ENCODE measurements around the gene LRRK1. TPM values are rescaled to one million over a fixed set of nuclear protein-coding genes. Genes with fewer than 3 reads are reported as not detected.
"Not testable (repeated sequence)": the region's sequence is repeated elsewhere in the genome, so short reads cannot be mapped to it uniquely, and the experiment has no call there.

Gene LRRK1
- total RNA-seq, 2 experiments from 2014 or later, result 0.20 to 0.60 TPM

GRCh38 chr15:101092867-101093202 lies 173.7 kb downstream of the LRRK1 start:
- CTCF ChIA-PET, result interaction anchor here (0.7 to 2.5 kb wide), 4 partner anchors 9 to 165 kb away, joined by 3 to 7 read pairs (median 4); no protein-coding TSS in a partner anchor
- no peak overlapping the region for H3K27ac Mint-ChIP-seq
- H3K36me3 Mint-ChIP-seq (ENCODE audit: low read depth), result no peaks in the 10 kb centered on the region
- H3K4me1 Mint-ChIP-seq (ENCODE audit: low read depth), result no peaks in the 10 kb centered on the region
- H3K4me3 Mint-ChIP-seq, result no peak overlapping the region
- DNase-seq, result no peak
- H3K9me3 Mint-ChIP-seq, result peaks cover 2% of the 10 kb centered on the region
- intact Hi-C loops (cut with micrococcal nuclease), result no loop called here
- no peaks in the 10 kb centered on the region for H3K27me3 Mint-ChIP-seq (ENCODE audit: low read depth)

GRCh38 chr15:101093958-101094357 lies 174.8 kb downstream of the LRRK1 start:
- no peaks in the 10 kb centered on the region for H3K4me1 Mint-ChIP-seq (ENCODE audit: low read depth)
- intact Hi-C loops (cut with micrococcal nuclease), result no loop called here
- H3K9me3 Mint-ChIP-seq, result peaks cover 2% of the 10 kb centered on the region
- CTCF ChIA-PET, result interaction anchor here (1.6 to 2.5 kb wide), 2 partner anchors 8 to 164 kb away, joined by 3 to 7 read pairs; no protein-coding TSS in a partner anchor
- H3K36me3 Mint-ChIP-seq (ENCODE audit: low read depth), result no peaks in the 10 kb centered on the region
- H3K27me3 Mint-ChIP-seq (ENCODE audit: low read depth), result no peaks in the 10 kb centered on the region
- no peak overlapping the region for H3K27ac Mint-ChIP-seq
- DNase-seq, result no peak
- no peak overlapping the region for H3K4me3 Mint-ChIP-seq

GRCh38 chr15:101095796-101096406 lies 176.7 kb downstream of the LRRK1 start:
- H3K27ac Mint-ChIP-seq; H3K4me3 Mint-ChIP-seq; intact Hi-C loops (cut with micrococcal nuclease); H3K27me3 Mint-ChIP-seq (ENCODE audit: low read depth); H3K4me1 Mint-ChIP-seq (ENCODE audit: low read depth); DNase-seq; H3K36me3 Mint-ChIP-seq (ENCODE audit: low read depth); H3K9me3 Mint-ChIP-seq: not testable (repeated sequence)
- CTCF ChIA-PET, result interaction anchor here (0.6 kb wide), 1 partner anchor 165 kb away, joined by 3 read pairs; no protein-coding TSS in a partner anchor

DNA sequence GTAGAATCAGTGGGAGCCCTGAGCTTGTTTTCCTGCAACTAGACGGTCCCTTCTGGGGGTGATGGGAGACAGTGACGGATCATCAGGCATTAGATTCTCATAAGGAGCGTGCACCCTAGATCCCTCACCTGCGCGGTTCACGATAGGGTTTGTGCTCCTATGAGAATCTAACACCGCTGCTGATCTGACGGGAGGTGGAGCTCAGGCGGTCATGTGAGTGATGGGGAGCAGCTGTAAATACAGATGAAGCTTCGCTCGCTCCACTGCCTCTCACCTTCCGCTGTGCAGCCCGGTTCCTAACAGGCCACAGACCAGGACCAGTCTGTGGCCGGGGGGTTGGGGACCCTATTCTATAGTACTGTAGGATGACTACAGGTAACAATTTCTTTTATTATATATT lies 178.0 kb downstream of the LRRK1 start:
- intact Hi-C loops (cut with micrococcal nuclease), result no loop called here
- Mint-ChIP-seq H3K27ac (no peak overlapping the region), H3K4me3 (no peak overlapping the region), H3K36me3 (ENCODE audit: low read depth) (no peaks in the 10 kb centered on the region), H3K4me1 (ENCODE audit: low read depth) (no peaks in the 10 kb centered on the region), H3K27me3 (ENCODE audit: low read depth) (no peaks in the 10 kb centered on the region), H3K9me3 (no peaks in the 10 kb centered on the region)
- DNase-seq, result no peak
- CTCF ChIA-PET, result no interaction called here

DNA sequence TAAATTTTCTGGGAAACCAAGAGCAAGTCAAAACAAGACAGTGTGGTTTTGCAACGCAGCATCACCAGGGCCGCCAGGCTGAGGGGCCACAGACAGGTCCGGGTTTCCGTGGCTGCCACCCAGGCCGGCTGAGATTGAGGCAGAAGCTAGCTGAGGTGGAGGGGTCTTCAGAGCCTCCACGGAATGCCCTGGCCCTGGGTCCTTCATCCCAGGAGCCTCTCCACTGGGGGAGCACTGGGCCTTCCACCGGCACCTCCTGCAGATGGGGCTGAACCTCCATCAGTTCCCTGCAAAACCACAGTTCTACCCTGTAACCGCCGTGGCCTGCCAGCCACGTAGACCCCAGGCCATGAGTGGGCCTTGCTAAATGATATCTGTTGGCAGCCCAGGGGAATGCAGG lies 180.0 kb downstream of the LRRK1 start:
- intact Hi-C loops (cut with micrococcal nuclease), result no loop called here
- H3K4me1 Mint-ChIP-seq (ENCODE audit: low read depth), result no peaks in the 10 kb centered on the region
- no peak overlapping the region for H3K27ac Mint-ChIP-seq
- no peaks in the 10 kb centered on the region for H3K27me3 Mint-ChIP-seq (ENCODE audit: low read depth)
- no peaks in the 10 kb centered on the region for H3K9me3 Mint-ChIP-seq
- CTCF ChIA-PET, result no interaction called here
- H3K36me3 Mint-ChIP-seq (ENCODE audit: low read depth), result no peaks in the 10 kb centered on the region
- no peak overlapping the region for H3K4me3 Mint-ChIP-seq
- no peak for DNase-seq

DNA sequence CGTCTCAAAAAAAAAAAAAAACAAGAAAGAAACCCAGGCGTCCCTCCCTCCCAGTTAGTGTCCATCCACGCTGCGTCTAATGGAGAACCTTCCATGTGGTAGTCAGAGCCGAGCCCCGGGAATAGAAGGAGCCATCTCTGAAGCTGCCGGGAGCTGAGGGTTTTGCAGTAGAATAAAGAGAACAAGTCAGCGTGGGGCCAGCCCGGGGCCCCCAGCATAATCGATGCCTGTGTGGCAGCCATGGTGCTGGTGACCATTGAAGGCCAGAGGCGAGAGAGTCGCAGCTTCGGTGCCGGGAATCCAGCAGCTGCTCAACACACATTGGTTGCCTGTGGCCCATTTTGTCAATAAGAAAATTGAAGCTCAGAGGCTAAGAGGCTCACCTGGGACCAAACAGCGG lies 181.0 kb downstream of the LRRK1 start:
- CTCF ChIA-PET, result interaction anchor here (0.7 kb wide), 1 partner anchor 20 kb away, joined by 3 read pairs; no protein-coding TSS in a partner anchor
- no peaks in the 10 kb centered on the region for H3K9me3 Mint-ChIP-seq
- H3K27me3 Mint-ChIP-seq (ENCODE audit: low read depth), result no peaks in the 10 kb centered on the region

GRCh38 chr15:101100593-101101442 lies 181.7 kb downstream of the LRRK1 start:
- no peak overlapping the region for H3K27ac Mint-ChIP-seq
- no peaks in the 10 kb centered on the region for H3K36me3 Mint-ChIP-seq (ENCODE audit: low read depth)

More for the DNA sequence above, 181.0 kb downstream of the LRRK1 start:
- H3K4me1 Mint-ChIP-seq (ENCODE audit: low read depth), result no peaks in the 10 kb centered on the region
- no peak overlapping the region for H3K27ac Mint-ChIP-seq
- DNase-seq, result no peak
- no peaks in the 10 kb centered on the region for H3K36me3 Mint-ChIP-seq (ENCODE audit: low read depth)
- H3K4me3 Mint-ChIP-seq, result no peak overlapping the region
- intact Hi-C loops (cut with micrococcal nuclease), result no loop called here

GRCh38 chr15:101101676-101102075 lies 182.5 kb downstream of the LRRK1 start:
- Mint-ChIP-seq H3K4me1 (ENCODE audit: low read depth) (no peaks in the 10 kb centered on the region), H3K36me3 (ENCODE audit: low read depth) (no peaks in the 10 kb centered on the region), H3K27me3 (ENCODE audit: low read depth) (no peaks in the 10 kb centered on the region), H3K4me3 (no peak overlapping the region), H3K27ac (no peak overlapping the region), H3K9me3 (no peaks in the 10 kb centered on the region)
- intact Hi-C loops (cut with micrococcal nuclease), result no loop called here
- DNase-seq, result no peak
- CTCF ChIA-PET, result interaction anchor here (0.7 kb wide), 2 partner anchors 8 to 9 kb away, joined by 3 read pairs; no protein-coding TSS in a partner anchor

More at GRCh38 chr15:101100593-101101442, 181.7 kb downstream of the LRRK1 start:
- CTCF ChIA-PET, result interaction anchor here (0.7 kb wide), 1 partner anchor 20 kb away, joined by 3 read pairs; no protein-coding TSS in a partner anchor
- Mint-ChIP-seq H3K4me3 (no peak overlapping the region), H3K27me3 (ENCODE audit: low read depth) (no peaks in the 10 kb centered on the region), H3K9me3 (no peaks in the 10 kb centered on the region), H3K4me1 (ENCODE audit: low read depth) (no peaks in the 10 kb centered on the region)
- DNase-seq, result no peak
- intact Hi-C loops (cut with micrococcal nuclease), result no loop called here

DNA sequence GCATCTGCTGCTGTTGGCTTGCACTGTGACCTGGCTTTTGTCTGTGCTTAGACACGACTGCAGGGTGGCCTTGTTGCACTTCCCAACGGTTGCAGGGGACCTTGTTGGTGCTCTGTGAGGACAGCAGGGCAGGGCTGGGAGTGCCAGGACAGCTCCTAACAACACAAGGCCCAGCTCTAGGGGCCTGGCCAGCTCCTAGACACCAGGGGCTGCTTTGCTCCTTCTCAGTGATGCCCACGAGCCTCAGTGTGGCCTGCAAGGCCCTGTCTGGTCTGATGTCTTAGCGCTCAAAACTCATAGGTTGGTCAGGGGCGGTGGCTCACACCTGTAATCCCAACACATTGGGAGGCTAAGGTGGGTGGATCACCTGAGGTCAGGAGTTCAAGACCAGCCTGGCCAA lies 183.6 kb downstream of the LRRK1 start:
- H3K27me3 Mint-ChIP-seq (ENCODE audit: low read depth), result no peaks in the 10 kb centered on the region
- no peak overlapping the region for H3K4me3 Mint-ChIP-seq
- H3K27ac Mint-ChIP-seq, result no peak overlapping the region
- no peaks in the 10 kb centered on the region for H3K9me3 Mint-ChIP-seq
- DNase-seq, result no peak
- CTCF ChIA-PET, result no interaction called here
- intact Hi-C loops (cut with micrococcal nuclease), result no loop called here
- no peaks in the 10 kb centered on the region for H3K36me3 Mint-ChIP-seq (ENCODE audit: low read depth)
- H3K4me1 Mint-ChIP-seq (ENCODE audit: low read depth), result no peaks in the 10 kb centered on the region

DNA sequence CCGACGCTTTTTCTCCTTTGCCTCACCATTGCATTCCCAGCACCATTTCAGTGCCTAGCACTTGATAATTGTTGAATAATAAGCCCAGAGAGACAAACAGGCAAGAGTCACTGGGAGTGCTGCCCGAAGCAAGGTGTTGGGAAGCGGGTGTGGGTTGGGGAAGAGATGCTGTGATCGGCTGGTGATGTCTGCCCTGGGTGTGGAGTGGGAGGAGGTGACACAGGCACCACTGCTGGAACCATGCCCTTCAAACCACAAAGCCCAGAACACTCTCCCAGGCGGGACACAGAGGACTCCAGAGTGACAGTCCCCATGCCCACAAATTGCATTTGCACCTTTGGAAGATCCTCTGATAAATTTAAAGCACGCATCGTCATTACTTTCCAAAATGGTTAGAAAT lies 184.4 kb downstream of the LRRK1 start:
- no peaks in the 10 kb centered on the region for H3K36me3 Mint-ChIP-seq (ENCODE audit: low read depth)
- CTCF ChIA-PET, result interaction anchor here (0.5 to 1.4 kb wide), 2 partner anchors 14 to 45 kb away, joined by 3 read pairs; no protein-coding TSS in a partner anchor
- DNase-seq, result no peak
- no peaks in the 10 kb centered on the region for H3K27me3 Mint-ChIP-seq (ENCODE audit: low read depth)
- intact Hi-C loops (cut with micrococcal nuclease), result no loop called here
- H3K27ac Mint-ChIP-seq, result no peak overlapping the region
- no peaks in the 10 kb centered on the region for H3K9me3 Mint-ChIP-seq
- H3K4me1 Mint-ChIP-seq (ENCODE audit: low read depth), result no peaks in the 10 kb centered on the region
- no peak overlapping the region for H3K4me3 Mint-ChIP-seq

- intact Hi-C loops (cut with micrococcal nuclease), result no loop called here
- H3K27ac Mint-ChIP-seq, result no peak overlapping the region
- H3K4me3 Mint-ChIP-seq, result no peak overlapping the region
- no peaks in the 10 kb centered on the region for H3K36me3 Mint-ChIP-seq (ENCODE audit: low read depth)
- H3K9me3 Mint-ChIP-seq, result no peaks in the 10 kb centered on the region
- no peaks in the 10 kb centered on the region for H3K4me1 Mint-ChIP-seq (ENCODE audit: low read depth)
- CTCF ChIA-PET, result interaction anchor here (0.5 to 1.4 kb wide), 3 partner anchors 14 to 92 kb away, joined by 3 read pairs; no protein-coding TSS in a partner anchor
- DNase-seq, result no peak
- H3K27me3 Mint-ChIP-seq (ENCODE audit: low read depth), result no peaks in the 10 kb centered on the region
Measured at GRCh38 chr15:101104141-101104540, 185.0 kb downstream of the LRRK1 start.

- no peak overlapping the region for H3K27ac Mint-ChIP-seq
- CTCF ChIA-PET, result interaction anchor here (0.9 to 1.6 kb wide), 3 partner anchors 15 to 93 kb away, joined by 3 to 6 read pairs (median 3); no protein-coding TSS in a partner anchor
Measured at GRCh38 chr15:101105059-101105891, 186.1 kb downstream of the LRRK1 start.

More at GRCh38 chr15:101105059-101105891, 186.1 kb downstream of the LRRK1 start:
- intact Hi-C loops (cut with micrococcal nuclease), result no loop called here
- Mint-ChIP-seq H3K4me1 (ENCODE audit: low read depth) (no peaks in the 10 kb centered on the region), H3K27me3 (ENCODE audit: low read depth) (no peaks in the 10 kb centered on the region), H3K4me3 (no peak overlapping the region), H3K9me3 (no peaks in the 10 kb centered on the region), H3K36me3 (ENCODE audit: low read depth) (no peaks in the 10 kb centered on the region)
- no peak for DNase-seq
